ENCODE data around the gene VWC2L.

- TF ChIP-seq CTCF (IDR thresholded peaks at IDR 0.05 in 8 of 11, conservative IDR thresholded peaks at IDR 0.05 in 3 of 11) (no peak), POLR2AphosphoS5 (IDR thresholded peaks at IDR 0.05) (no peak), POLR2A (IDR thresholded peaks at IDR 0.05) (no peak)
Observed at GRCh38 chr2:214529514-214529913, 118.7 kb downstream of the VWC2L start.

Data from spleen (tissue), 7 donors.